Measurements from ENCODE around the gene CCR8.
"Not testable (repeated sequence)": the region's sequence is repeated elsewhere in the genome, so short reads cannot be mapped to it uniquely, and the experiment has no call there.

CCR8 gene

DNA sequence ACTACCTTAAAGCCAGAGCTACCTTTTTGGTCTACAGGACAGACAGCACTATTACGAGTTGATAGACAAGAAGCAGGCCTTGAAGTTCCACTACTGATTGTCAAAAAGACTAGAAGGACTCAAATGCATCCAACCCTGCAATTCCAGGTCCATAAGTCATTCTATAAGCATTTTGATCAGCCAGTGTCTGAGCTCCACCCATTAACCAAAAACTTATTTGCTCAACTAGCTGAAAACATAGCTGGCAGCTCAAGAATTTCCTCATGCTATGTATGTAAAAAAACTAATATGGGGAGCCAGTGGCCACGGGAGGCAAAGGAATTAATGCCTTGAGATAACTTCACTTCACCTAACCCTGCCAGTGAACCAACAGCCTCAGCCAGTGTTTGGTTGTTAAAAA is 21.6 kb downstream of the CCR8 start:
- DNase-seq, result not testable (repeated sequence)

DNA sequence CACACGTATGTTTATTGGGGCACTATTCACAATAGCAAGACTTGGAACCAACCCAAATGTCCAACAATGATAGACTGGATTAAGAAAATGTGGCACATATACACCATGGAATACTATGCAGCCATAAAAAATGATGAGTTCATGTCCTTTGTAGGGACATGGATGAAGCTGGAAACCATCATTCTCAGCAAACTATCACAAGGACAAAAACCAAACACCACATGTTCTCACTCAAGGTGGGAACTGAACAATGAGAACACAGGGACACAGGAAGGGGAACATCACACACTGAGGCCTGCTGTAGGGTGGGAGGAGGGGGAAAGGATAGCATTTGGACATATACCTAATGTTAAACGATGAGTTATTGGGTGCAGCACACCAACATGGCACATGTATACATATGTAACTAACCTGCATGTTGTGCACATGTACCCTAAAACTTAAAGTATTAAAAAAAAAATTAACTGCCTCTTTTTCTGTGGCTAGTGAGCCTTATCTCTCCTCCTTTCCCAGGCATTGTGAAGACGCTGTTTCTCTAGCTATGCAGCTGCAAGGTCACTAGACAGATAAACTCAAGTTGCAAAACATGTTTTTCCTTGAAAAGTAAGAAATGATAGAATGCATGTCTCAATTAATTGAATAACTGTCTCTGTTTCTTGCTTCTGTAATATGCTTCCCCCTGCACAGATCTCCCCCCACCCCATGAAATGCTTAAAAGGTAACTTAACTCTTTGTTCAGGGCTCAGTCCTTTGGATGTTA is 23.8 kb downstream of the CCR8 start:
- not testable (repeated sequence) for DNase-seq

DNA sequence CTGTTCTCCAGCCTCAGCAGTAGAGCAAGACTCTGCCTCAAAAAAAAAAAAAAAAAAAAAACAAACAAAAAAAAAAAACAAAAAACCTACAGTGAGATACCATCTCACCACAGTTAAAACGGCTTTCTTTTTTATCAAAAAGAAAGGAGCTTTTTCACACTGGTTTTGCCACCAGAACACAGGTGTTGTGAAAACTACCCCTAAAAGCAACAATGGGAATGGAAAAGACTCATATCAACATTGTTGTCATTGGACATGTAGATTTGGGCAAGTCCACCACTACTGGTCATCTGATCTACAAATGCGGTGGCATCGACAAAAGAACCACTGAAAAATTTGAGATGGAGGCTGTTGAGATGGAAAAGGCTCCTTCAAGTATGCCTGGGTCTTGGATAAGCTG is 28.8 kb downstream of the CCR8 start:
- no peak for DNase-seq

DNA sequence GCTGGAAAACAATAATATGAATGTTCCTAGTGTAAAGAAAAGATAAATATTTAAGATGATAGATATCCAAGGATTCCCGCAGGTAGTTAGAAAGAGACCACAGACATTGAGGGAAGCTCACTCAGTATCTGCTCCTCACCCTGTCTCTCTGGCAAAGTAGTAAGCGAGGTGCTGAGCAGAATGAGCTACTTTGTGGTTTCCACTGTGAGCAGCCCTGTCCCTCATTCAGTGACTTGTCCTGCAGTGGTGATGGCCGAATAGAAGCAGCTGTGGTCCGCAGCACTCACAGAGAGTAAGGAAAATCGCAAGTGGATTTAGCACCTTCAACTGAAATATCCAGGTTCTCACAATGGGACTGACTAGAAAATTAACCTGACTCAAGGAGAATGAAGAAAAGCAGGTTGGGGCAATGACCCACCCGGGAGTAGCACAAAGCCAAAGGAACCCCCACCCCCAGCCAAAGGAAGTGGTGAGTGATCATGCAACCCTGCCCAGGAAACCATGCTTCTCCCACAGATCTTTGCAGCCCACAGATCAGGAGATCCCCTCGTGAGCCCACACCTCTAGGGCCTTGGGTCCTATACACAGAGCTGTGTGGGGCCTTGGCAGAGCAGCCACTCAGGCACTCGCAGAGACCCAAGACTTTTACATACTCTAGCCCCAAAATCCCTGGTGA is 31.9 kb downstream of the CCR8 start:
- no peak for DNase-seq

DNA sequence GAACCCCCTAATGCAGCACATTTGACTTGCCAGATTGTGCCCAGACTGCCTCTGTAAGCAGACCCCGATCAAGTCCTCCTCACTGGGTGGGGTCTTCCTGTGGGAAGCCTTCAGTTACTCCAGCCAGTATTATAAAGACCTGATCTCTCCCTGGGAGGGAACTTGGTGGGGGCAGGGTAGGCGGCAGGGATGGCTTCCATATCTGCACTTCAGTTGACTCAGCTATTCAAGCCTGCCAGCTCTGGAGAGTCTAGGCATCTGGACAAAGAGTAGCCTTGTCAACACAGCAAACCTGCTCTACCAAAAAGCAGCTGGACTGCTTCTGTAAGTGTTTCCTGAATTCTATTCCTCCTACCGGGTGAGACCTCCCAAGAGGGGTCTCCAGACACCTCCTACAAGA is 32.7 kb downstream of the CCR8 start:
- no peak for DNase-seq

DNA sequence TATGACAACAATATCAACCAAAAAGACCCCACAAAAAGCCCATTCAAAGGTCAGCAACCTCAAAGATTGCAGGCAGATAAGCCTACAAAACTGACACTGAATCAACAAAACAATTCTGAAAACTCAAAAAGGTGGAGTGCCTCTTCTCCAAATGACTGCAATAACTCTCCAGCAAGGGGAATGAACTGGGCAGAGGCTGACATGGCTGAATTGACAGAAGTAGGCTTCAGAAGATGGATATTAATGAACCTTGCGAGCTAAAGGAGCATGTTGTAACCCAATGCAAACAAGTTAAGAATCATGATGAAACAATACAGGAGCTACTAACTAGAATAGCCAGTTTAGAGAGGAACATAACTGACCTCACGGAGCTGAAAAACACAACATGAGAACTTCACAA is 33.3 kb downstream of the CCR8 start:
- no peak for DNase-seq

DNA sequence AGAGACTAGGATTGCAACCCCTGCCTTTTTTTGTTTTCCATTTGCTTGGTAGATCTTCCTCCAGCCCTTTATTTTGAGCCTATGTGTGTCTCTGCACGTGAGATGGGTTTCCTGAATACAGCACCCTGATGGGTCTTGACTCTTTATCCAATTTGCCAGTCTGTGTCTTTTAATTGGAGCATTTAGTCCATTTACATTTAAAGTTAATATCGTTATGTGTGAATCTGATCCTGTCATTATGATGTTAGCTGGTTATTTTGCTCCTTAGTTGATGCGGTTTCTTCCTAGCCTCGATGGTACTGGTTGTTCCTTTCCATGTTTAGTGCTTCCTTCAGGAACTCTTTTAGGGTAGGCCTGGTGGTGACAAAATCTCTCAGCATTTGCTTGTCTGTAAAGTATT is 40.9 kb downstream of the CCR8 start:
- DNase-seq, result not testable (repeated sequence)

DNA sequence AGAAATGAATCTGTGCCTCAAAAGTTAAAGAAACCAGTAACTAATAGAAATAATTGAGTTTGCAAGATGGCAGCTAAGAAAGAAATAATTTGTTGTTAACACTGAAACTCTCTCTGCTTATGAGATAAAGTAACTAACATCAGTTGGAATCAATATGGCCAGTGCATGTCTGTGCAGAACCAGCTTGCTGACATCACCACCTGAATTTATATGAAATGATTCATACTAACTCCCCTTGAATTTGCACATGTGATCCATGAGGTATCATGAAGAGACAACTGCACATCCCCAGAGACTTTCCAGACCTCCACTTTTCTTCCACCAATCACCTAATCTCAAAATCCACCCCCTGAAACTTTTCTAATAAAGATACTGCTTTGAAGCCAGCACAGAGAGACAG is 43.3 kb downstream of the CCR8 start:
- DNase-seq, result no peak

DNA sequence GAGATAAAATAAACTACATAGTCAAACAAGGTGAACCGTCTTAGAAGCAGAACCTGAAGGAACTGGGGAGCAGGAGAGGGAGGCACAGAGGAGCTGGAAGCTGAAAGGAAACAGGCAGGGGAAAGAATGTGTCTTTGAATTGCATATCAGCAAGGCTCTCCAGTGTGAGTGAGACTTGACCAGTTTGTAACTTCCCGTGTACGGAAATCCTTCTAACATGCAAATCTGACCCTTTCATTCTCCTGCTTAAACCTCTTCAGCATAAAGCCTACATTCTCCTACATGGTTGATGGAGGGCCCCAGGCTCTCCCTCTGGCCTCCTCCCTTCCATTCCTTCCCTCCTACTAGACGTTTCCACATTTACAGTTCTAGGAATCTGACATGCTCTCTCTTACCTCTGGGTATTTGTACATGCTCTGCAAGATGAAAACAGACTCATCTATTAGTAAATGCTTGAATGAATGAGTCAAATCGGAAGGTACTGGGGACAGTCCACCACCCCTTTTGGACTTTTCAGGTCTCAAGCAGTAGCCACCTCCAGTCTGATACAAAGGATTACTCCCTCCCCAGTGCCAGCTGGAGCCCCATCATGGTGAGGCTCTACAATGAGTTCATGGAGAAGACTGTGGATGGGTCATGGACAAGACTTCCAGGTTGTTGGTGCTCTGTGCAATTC is 47.6 kb downstream of the CCR8 start:
- no peak for DNase-seq

DNA sequence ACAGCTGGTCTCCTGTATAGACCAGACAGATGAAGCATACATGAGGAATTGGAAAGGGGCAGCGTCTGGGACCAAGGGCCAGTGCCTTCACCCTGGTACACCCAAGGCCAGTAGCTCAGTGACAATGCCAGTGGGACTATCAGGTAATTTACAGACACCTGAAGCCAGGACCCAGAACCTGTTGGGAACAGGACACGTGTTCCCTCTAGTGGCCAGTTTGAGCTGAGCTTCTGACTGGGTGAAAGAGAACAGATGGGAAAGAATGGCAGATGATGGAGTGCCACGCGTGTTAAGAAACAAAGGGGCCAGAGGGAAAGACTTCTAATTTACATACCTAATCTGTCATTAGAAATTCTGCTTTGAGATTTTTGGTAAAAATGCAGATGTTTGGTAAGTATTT is 48.6 kb downstream of the CCR8 start:
- no peak for DNase-seq

DNA sequence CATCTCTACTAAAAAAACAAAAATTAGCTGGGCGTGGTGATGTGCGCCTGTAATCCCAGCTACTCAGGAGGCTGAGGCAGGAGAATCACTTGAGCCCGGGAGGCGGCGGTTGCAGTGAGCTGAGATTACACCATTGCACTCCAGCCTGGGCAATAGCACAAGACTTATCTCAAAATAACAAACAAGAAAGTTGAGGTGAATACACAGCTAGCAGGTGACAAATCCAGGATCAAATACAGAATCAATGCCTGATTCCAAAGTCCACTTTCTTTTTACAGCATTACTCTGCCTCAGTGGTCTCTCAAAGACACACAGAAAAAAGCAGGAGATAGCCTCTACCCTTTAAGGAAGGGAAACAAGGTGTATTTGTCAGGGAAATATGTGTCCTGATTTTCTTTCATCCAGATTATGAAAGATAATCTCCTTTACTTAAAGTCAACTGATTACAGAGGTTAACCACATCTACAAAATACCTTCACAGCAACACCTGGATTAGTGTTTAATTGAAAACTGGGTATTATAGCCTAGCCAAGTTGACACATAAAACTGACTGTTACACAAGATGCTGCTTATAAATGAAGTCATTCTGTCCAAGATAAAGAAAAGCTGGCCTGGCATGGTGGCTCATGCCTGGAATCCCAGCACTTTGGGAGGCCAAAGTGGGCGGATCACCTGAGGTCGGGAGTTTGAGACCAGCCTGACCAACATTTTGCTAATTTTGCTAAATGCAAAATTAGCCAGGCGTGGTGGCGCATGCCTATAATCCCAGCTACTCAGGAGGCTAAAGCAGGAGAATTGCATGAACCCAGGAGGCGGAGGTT is 49.7 kb downstream of the CCR8 start:
- DNase-seq, result no peak

DNA sequence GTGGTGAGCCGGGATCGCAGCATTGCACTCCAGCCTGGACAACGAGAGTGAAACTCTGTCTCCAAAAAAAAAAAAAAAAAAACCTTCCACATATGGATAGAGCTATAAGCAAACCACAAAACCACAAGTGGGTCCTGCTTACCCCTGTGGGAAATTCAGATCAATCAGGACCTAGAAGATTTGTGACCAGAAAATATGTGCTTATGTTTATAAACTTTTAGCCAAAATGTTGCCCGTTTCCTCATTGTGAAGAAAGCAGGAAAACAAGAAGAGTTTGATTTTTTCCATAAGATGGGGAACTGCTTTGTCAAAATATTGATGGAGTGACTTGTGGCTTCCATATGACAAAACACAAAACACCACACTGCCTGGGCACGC is 50.3 kb downstream of the CCR8 start:
- DNase-seq, result no peak

DNA sequence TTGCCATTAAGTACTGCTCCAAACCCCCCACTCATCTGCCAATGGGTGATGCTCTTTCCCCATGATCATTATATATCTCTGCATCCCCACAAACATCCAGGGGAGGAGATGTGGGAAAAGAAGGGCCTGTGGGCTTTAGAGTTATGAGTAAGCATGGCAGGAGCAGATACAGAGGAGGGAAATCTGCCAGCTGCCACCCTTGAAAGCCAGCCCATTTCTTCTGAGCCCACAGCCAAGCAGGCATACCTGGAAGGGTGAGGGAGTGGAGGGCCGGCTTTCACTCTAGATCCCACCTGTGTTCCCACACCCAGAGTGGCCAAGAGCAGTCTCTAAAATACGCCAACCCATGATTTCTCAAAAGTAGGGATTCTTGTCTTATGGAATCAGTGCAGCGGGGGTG is 51.9 kb downstream of the CCR8 start:
- DNase-seq, result no peak

Measured in NCI-H1930 (cell line).